Activated CD4-positive, alpha-beta memory T cell treated with anti-CD3 and anti-CD28 coated beads for 36 hours (primary cell): ENCODE results near the gene OR2F2. TPM values are rescaled to one million over a fixed set of nuclear protein-coding genes. Genes with fewer than 3 reads are reported as not detected.

Source experiments
- CTCF ChIA-PET: fragments of 350-600 bp; sonication (Branson Sonifier 250); formaldehyde crosslinking; loops from one replicate; lab custom pipeline; 2021; ENCODE audit warnings: antibody characterized with exemption, inconsistent platforms; lab: Charles Lee
- POLR2A ChIA-PET: fragments of 350-600 bp; sonication (Branson Sonifier 250); formaldehyde crosslinking; loops from one replicate; lab custom pipeline; 2021; ENCODE audit warnings: antibody characterized with exemption; lab: Charles Lee
- DNase-seq: peaks from one replicate; pipeline ENCODE4 v3.0.0-alpha.2; 2020
- H3K27ac Mint-ChIP-seq: one replicate; pipeline ENCODE4 v1.8.0; 2021; ENCODE audit warnings: mixed read lengths
- H3K27me3 Mint-ChIP-seq: one replicate; pipeline ENCODE4 v1.8.0; 2021; ENCODE audit warnings: mixed read lengths
- H3K36me3 Mint-ChIP-seq: one replicate; pipeline ENCODE4 v1.8.0; 2021; ENCODE audit warnings: mixed read lengths
- H3K4me1 Mint-ChIP-seq: one replicate; pipeline ENCODE4 v1.8.0; 2021; ENCODE audit warnings: low read depth, mixed read lengths
- H3K4me3 Mint-ChIP-seq: one replicate; pipeline ENCODE4 v1.8.0; 2021; ENCODE audit warnings: mild to moderate bottlenecking, mixed read lengths
- H3K9me3 Mint-ChIP-seq: one replicate; pipeline ENCODE4 v1.8.0; 2021; ENCODE audit warnings: mixed read lengths
- intact Hi-C: fragments of 100-400 bp; cut with micrococcal nuclease; formaldehyde crosslinking; loops from one replicate; pipeline ENCODE4 v1.15.1; 2023
- total RNA-seq, 2 experiments: library from RNA; stranded (reverse); gene quantifications; one replicate each; pipeline ENCODE4 v1.2.3, GENCODE V29; 2021

OR2F2 gene
- total RNA-seq, 2 experiments from 2014 or later = not detected

- Mint-ChIP-seq H3K4me1 (peaks cover 8% of the 10 kb centered on the region), H3K36me3 (no peaks in the 10 kb centered on the region), H3K27ac (no peak overlapping the region), H3K27me3 (peaks cover 9% of the 10 kb centered on the region), H3K4me3 (no peak overlapping the region), H3K9me3 (no peaks in the 10 kb centered on the region)
- POLR2A ChIA-PET = no interaction called here
- no peak for DNase-seq
- CTCF ChIA-PET = no interaction called here
- intact Hi-C loops = no loop called here
Measured at GRCh38 chr7:143924851-143925250, 10.2 kb upstream of the OR2F2 start.

- Mint-ChIP-seq H3K27me3 (no peaks in the 10 kb centered on the region), H3K9me3 (peaks cover 11% of the 10 kb centered on the region), H3K36me3 (peaks cover 2% of the 10 kb centered on the region), H3K4me1 (peaks cover 8% of the 10 kb centered on the region), H3K27ac (no peak overlapping the region), H3K4me3 (no peak overlapping the region)
- intact Hi-C loops = loop anchor here (1.0 kb wide), 1 partner anchor 27 kb away; the partner anchor contains the start of gene TCAF1
- CTCF ChIA-PET = interaction anchor here (1.2 kb wide), 1 partner anchor 28 kb away, joined by 3 read pairs; the partner anchor contains the start of gene TCAF1
- peak; percentile 25 for DNase-seq
- POLR2A ChIA-PET = interaction anchor here (1.3 kb wide), 1 partner anchor 28 kb away, joined by 3 read pairs; no protein-coding TSS in a partner anchor
Measured at GRCh38 chr7:143929224-143929920, 5.7 kb upstream of the OR2F2 start.

- no peak for DNase-seq
- H3K4me3 Mint-ChIP-seq = no peak overlapping the region
- intact Hi-C loops = no loop called here
- H3K4me1 Mint-ChIP-seq = peaks cover 8% of the 10 kb centered on the region
- peaks cover 11% of the 10 kb centered on the region for H3K9me3 Mint-ChIP-seq
- peaks cover 3% of the 10 kb centered on the region for H3K27me3 Mint-ChIP-seq
- peaks cover 2% of the 10 kb centered on the region for H3K36me3 Mint-ChIP-seq
- ChIA-PET CTCF (no interaction called here), POLR2A (no interaction called here)
- H3K27ac Mint-ChIP-seq = no peak overlapping the region
Measured at GRCh38 chr7:143931739-143932138, 3.3 kb upstream of the OR2F2 start.

- H3K27me3 Mint-ChIP-seq = peaks cover 4% of the 10 kb centered on the region
- H3K36me3 Mint-ChIP-seq = peaks cover 2% of the 10 kb centered on the region
- no peak overlapping the region for H3K4me3 Mint-ChIP-seq
- ChIA-PET POLR2A (no interaction called here), CTCF (no interaction called here)
- intact Hi-C loops = no loop called here
- H3K9me3 Mint-ChIP-seq = peaks cover 11% of the 10 kb centered on the region
- DNase-seq = no peak
- no peaks in the 10 kb centered on the region for H3K4me1 Mint-ChIP-seq
- H3K27ac Mint-ChIP-seq = no peak overlapping the region
Measured at GRCh38 chr7:143936087-143937009, 1.3 kb downstream of the OR2F2 start.

GRCh38 chr7:143938379-143939243 is 3.6 kb downstream of the OR2F2 start:
- intact Hi-C loops = no loop called here
- H3K4me3 Mint-ChIP-seq = no peak overlapping the region
- CTCF ChIA-PET = no interaction called here
- POLR2A ChIA-PET = no interaction called here
- H3K27ac Mint-ChIP-seq = no peak overlapping the region
- H3K36me3 Mint-ChIP-seq = no peaks in the 10 kb centered on the region
- peaks cover 3% of the 10 kb centered on the region for H3K9me3 Mint-ChIP-seq
- DNase-seq = no peak
- no peaks in the 10 kb centered on the region for H3K4me1 Mint-ChIP-seq
- peaks cover 8% of the 10 kb centered on the region for H3K27me3 Mint-ChIP-seq

- H3K27me3 Mint-ChIP-seq = peaks cover 17% of the 10 kb centered on the region
- CTCF ChIA-PET = no interaction called here
- no peak overlapping the region for H3K27ac Mint-ChIP-seq
Measured at GRCh38 chr7:143945423-143945822, 10.4 kb downstream of the OR2F2 start.

GRCh38 chr7:143947111-143947510 is 12.1 kb downstream of the OR2F2 start:
- Mint-ChIP-seq H3K4me1 (no peaks in the 10 kb centered on the region), H3K27me3 (peaks cover 13% of the 10 kb centered on the region), H3K36me3 (no peaks in the 10 kb centered on the region), H3K27ac (no peak overlapping the region), H3K4me3 (no peak overlapping the region), H3K9me3 (no peaks in the 10 kb centered on the region)
- POLR2A ChIA-PET = no interaction called here
- no peak for DNase-seq
- CTCF ChIA-PET = no interaction called here
- intact Hi-C loops = no loop called here

More at GRCh38 chr7:143945423-143945822, 10.4 kb downstream of the OR2F2 start:
- no peaks in the 10 kb centered on the region for H3K9me3 Mint-ChIP-seq
- H3K4me3 Mint-ChIP-seq = no peak overlapping the region
- intact Hi-C loops = no loop called here
- H3K36me3 Mint-ChIP-seq = no peaks in the 10 kb centered on the region
- no peak for DNase-seq
- POLR2A ChIA-PET = no interaction called here
- no peaks in the 10 kb centered on the region for H3K4me1 Mint-ChIP-seq

GRCh38 chr7:143948733-143949132 is 13.7 kb downstream of the OR2F2 start:
- Mint-ChIP-seq H3K4me3 (no peak overlapping the region), H3K27me3 (peaks cover 20% of the 10 kb centered on the region), H3K4me1 (no peaks in the 10 kb centered on the region), H3K9me3 (no peaks in the 10 kb centered on the region), H3K27ac (no peak overlapping the region), H3K36me3 (no peaks in the 10 kb centered on the region)
- ChIA-PET POLR2A (no interaction called here), CTCF (interaction anchor here (0.9 kb wide), 1 partner anchor 47 kb away, joined by 3 read pairs; the partner anchor contains the start of gene TCAF1)
- intact Hi-C loops = no loop called here
- DNase-seq = no peak

- H3K36me3 Mint-ChIP-seq = no peaks in the 10 kb centered on the region
- H3K27me3 Mint-ChIP-seq = peaks cover 20% of the 10 kb centered on the region
- no peaks in the 10 kb centered on the region for H3K9me3 Mint-ChIP-seq
- H3K4me1 Mint-ChIP-seq = no peaks in the 10 kb centered on the region
- POLR2A ChIA-PET = no interaction called here
- no peak for DNase-seq
- no peak overlapping the region for H3K4me3 Mint-ChIP-seq
- H3K27ac Mint-ChIP-seq = no peak overlapping the region
- CTCF ChIA-PET = no interaction called here
- intact Hi-C loops = no loop called here
Measured at GRCh38 chr7:143953421-143953820, 18.4 kb downstream of the OR2F2 start.

- Mint-ChIP-seq H3K27ac (no peak overlapping the region), H3K4me1 (no peaks in the 10 kb centered on the region), H3K36me3 (no peaks in the 10 kb centered on the region), H3K4me3 (no peak overlapping the region), H3K9me3 (no peaks in the 10 kb centered on the region), H3K27me3 (peaks cover 18% of the 10 kb centered on the region)
- intact Hi-C loops = no loop called here
- CTCF ChIA-PET = no interaction called here
- POLR2A ChIA-PET = no interaction called here
- no peak for DNase-seq
Measured at GRCh38 chr7:143954135-143954534, 19.1 kb downstream of the OR2F2 start.

- CTCF ChIA-PET = no interaction called here
- POLR2A ChIA-PET = no interaction called here
- intact Hi-C loops = no loop called here
- H3K4me3 Mint-ChIP-seq = no peak within 1 kb of the TSS
- H3K36me3 Mint-ChIP-seq = no peaks in the 10 kb centered on the region
- no peaks in the 10 kb centered on the region for H3K4me1 Mint-ChIP-seq
- DNase-seq = no peak
- no peaks in the 10 kb centered on the region for H3K9me3 Mint-ChIP-seq
- no peak within 1 kb of the TSS for H3K27ac Mint-ChIP-seq
- H3K27me3 Mint-ChIP-seq = peaks cover 16% of the 10 kb centered on the region
Measured at GRCh38 chr7:143954544-143954943, 19.5 kb downstream of the OR2F2 start, which contains the start of gene OR2F1. OR2F1 (plus strand) TSS chr7:143954844; CDS start chr7:143959971, 5,127 bp downstream.
